G401.6 (cell line): ENCODE measurements around the gene ERC2.

Source experiments
- FAIRE-seq: peaks from 2 replicates; lab custom pipeline; 2012; peaks lifted over from hg19 to GRCh38; lab: Jason Lieb, UNC

The ERC2 gene

DNA sequence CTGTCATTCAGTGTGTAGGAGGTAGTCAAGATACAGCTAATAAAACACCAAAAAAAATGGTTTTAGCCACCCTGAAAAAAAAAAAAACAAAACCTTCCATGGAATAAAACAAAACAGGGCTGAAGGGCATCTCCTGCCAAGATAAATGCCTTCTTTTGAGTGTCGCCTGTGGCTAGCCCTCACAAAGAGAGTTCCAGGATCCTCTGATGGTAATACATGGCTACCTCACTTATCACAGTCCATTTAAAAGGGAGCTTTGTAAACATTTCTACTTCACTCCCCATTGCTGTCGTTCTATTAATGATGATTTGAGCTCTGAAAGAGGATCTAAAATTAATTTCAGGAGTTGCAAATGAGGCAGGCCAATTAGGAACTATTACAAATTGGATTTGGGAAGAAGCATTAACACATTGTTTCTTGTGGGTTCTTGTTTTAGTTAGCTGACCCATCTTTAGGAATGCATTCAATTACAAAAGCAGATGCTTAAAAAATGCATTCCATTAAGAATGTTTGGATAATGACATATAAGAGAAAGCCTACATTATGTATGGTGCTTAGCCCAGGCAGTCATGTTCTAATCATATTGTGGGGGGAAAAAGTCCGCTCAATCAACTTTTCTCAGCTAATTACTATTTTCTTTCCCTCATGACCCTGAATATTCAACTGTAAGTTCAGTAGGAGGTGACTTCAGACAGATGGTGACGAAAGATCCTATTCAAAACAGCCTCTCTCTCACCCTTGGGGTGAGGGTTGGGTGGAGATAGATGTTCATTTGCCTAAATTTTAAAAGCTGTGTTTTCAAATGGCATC, 726.0 kb downstream of the ERC2 start:
- no peak for FAIRE-seq

DNA sequence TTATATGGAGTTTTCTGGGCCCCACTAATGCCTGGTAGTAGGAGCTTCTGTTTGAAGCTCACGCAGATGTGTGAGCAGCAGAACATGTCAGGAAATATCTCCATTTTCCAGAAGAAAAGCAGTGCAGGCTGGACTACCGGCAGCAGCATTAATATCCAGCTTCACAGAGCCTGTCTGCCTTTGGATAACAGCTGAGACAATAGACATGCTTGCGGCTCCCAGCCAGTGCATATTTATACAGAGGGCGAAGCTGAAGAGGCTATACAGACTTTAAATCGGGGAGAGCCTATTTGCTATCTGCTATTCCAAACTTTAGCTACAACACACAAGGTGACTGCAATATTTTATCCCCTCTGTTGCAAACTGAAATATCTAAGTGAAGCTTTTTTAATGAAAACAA, 731.1 kb downstream of the ERC2 start:
- FAIRE-seq = no peak

DNA sequence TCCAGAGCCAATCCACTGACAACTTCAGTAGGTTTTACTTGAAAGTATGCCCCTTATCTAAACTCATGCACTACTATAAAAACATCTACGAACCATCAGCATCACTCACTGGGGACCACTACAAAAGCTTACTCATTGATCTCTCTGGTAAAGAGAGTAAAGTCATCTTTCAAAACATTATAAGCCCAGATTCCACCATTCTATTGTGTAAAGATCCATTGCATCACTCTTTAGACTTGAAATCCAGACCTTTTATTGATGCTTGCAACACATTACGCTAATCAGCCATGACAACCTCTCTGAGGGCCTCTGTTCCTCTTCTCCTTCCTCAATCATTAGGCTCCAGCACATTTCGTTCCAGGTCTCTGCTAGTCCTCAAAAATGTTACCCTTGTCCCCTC, 732.3 kb downstream of the ERC2 start:
- no peak for FAIRE-seq

DNA sequence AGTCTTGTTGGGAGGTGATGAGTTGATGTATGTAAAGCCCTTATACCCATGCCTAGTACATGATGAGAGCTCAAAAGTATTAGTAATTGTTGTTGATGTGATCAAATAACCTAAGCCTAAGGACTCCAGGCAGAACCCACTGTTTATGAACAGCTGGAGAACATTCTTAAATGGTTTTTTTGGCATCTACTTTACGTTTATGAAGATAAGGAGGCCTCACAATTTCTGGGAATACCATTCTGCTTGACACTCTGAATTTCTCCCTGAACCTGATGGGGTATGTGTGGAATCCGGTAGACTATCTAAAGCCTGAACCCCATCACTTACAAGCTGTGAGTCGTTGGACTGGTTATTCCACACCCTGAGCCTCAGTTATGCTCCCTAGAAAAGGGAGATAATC, 736.5 kb downstream of the ERC2 start:
- FAIRE-seq = no peak

DNA sequence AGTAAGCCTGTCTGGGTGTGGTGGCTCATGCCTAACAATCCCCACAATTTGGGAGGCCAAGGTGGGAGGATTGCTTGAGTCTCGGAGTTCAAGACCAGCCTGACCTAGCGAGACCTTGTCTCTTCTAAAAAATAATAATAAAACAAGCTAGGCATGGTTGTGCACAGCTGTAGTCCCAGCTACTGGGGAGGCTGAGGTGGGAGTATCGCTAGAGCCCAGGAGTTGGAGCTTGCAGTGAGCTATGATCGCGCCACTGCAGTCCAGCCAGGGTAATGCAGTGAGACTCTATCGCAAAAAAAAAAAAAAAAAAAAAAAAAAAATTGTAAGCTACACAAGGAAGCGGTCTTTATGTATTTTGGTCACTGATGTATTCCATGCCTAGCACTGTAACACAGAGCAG, 738.7 kb downstream of the ERC2 start:
- no peak for FAIRE-seq

DNA sequence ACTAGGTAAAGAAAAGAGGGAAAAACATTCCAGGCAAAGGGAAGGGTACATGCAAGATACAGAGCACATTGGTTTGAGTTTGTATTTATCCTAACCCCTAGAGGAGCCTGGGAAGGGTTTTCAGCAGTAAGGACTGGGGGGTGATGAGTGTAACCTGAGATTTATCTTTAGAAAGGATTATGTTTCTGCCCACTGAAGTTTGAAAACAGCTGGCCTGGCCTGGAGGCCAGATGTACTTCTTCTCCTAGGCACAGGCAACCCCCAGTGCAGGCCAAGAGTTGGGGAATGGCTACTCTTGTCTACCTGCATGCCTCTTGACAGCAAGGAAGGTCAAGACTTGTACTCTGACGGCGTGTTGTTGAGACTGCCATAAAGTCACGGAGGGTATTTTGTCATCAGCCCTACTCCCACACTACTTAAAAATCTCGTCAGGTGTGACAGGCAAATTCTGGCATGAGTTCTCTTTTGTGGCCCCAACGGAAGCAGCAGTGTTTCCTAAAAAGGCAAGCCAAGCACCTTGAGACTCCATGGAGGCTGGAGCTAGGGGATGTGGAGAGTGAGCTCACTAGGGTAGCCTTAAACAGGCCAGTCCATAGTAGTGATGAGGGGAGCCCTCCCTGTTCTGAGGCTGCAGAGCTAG, 739.7 kb downstream of the ERC2 start:
- no peak for FAIRE-seq

DNA sequence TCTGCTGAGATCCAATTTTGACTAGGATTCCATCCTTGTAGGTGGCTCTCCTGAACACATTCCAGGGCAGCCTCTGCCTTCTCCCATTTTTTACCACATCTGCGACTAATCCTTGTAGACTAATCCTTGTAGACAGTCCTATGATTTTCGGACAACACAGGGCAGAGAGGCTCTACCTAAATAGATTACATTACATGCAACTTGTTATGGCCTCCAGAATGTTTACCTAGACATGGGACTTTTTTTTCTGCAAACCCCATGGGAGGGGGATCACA, 741.8 kb downstream of the ERC2 start:
- FAIRE-seq = peak; percentile 33

DNA sequence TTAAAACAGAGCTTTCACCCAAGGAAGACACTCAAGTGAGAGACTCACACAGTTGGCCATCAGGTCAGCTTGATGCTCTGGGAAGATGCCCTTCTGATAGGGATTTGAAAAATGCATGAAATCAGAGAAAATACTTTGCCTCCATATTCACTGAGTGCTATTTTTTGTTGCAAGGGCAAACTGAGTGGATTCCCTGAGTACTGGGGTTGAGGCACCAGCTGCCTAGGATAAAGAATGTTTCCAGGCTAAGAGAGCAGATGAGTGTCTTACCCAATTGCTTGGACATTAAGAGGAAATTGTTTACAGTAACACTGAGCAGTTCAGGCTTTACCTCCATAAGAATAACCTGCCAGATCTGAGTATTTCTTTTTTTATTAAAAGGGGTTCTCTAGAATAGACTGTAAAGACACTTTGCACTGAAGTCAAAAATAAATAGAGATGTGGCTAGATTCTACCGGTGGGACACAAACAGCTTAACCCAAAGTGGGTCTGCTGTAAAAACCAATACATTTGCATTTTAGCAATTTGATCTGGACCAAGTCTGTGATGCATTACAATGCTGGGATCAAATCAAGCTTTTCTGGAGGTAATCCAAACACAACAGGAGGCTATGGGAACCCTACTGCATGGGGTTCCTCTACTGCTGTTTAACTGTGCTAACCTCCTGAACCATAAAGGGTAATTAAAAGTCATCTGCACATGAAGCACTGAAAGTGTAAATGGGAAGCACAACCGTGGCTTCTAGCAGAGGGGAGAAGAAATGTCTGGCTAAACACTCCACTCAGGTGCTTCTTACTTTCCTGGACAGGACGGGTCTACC, 742.4 kb downstream of the ERC2 start:
- no peak for FAIRE-seq

DNA sequence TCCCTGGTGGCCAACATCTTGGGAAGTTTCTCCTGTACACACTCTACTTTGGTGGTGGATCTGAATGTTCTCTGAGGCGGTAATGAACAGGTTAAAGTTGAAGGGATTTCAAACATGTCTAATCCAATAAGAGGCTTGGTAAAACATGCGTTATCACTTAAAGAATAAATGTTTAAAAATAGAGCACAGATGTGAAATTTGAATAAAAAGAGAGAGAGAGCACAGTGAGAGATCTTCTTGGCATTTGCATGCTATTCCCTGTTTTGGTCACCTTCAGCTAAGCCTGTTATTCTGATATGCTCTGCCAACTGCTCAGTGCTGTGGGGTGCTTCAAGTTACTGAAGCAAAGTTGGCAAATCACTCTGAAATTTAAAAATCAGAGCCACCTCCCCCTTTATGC, 743.4 kb downstream of the ERC2 start:
- FAIRE-seq = no peak

DNA sequence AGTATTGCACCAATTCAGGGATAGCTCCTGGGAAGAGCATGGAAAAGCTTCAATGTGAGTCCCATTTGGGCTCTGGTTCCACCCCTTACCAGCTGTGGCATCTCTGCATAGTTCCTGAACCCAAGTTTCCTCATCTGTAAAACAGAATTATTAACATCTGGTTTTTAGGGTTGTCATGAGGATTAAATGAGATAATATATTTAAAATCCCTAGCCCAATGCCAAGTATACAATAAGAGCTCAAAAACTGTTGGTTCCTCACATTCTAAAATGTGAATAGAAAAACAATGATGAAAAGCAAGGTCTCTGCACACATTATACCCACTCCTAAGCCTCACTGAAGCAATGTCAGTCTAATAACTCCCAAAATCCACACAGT, 743.9 kb downstream of the ERC2 start:
- FAIRE-seq = no peak

DNA sequence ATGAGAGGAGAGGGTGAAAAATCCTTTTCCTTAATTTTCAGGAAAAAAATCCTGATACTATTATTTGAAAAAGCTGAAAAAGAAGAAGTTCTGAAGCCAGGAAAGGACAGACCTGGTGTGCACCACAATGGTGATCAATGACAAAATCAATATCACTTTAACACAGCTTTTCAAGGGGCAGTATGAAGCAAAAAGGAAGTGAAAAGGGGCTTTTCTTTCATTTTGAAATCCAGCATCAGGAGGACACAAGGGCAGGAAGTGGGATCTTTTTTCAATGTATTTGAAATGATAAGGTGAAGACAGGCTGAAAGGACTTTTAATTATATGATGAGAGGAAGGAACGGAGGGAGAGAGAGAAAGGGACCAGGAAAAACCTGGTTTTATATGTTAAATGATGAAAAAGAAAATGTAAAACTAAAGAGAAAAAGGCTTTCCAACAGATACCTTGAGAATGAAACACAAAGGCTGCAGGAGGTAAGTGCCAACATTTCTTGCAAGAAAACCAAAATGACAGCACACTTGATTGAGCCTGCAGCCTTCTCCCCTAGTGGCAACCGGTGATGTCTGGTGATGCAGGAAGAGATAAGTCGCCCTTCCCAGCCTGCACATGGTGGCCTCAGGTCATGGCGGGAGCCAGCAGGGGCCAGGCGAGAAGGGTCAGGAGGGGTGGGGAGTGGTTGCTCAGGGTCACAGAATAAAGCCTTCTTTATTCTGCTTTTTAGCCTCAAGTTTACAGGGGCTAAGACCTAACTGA, 744.4 kb downstream of the ERC2 start:
- no peak for FAIRE-seq

DNA sequence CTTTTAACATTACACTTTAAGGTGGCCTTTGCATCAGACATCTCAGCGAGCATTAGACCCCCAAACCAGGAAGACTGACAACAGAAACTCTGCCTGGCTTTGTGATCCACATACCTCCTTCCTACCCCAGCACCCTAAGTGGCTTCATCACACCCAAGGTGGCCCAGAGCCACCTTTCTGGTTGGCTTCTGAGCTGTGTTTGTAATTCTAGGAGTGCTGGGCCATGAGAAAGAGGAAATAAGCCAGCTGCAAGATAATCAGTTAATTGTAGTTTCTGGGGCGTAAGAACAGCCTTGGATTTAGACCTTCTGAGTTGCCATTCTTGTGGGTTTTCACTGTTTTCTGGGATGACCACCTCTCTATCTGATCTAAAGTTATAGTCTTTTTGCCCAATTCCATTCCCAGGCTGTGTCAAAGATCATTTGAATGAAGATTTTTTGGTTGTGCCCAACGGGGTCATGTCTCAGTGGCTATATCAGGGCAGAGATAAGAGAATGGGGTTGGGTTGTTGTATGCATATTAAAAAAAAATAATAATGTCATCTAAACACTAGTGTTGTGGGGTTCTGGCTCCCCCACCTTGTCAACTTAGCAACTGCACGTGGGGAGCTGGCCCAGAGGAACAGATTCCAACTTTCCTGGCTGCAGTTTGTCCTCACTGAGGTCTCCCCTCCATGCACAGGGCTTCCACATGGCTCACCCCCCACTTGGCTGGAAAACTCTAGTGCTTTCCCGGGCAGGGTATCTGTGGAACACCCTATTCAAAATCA, 746.4 kb downstream of the ERC2 start:
- peak; percentile 37 for FAIRE-seq

DNA sequence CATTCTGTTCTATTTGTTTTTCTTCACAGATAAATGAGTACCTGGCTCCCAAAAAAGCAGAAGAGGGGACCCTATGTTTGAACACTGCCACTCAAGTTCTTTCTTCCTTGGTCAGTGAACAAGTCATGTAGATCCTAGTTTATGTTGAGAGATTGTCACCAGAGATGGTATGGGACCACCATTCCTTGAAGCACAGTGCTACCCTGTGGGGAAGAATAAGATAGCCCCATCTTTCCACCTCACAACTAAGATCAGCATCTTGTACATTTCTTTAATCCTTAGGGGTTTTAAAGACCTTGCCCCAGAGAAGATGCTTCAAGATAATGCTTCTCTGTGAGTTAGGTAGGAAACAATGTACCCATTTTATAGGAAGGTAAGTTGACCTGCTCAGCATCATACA, 747.7 kb downstream of the ERC2 start:
- FAIRE-seq = no peak

DNA sequence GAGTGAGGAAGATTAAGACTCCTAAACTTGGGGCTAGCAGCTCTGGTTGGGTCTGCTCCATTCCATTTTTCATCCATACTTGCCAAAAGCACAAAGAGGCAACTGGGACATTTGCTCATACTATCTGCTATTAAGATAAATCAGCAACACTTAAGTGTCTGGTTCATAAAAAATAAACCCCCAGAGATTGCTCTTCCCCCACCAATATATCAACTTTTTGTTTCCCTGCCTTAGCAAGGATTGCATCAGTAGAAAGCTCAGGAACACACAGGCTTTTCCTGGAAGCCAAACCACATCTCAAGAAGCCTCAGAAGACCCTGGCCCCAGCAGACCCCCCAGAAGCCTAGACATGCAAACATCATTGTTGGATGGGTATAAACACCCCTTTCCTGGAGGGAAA, 748.8 kb downstream of the ERC2 start:
- no peak for FAIRE-seq

DNA sequence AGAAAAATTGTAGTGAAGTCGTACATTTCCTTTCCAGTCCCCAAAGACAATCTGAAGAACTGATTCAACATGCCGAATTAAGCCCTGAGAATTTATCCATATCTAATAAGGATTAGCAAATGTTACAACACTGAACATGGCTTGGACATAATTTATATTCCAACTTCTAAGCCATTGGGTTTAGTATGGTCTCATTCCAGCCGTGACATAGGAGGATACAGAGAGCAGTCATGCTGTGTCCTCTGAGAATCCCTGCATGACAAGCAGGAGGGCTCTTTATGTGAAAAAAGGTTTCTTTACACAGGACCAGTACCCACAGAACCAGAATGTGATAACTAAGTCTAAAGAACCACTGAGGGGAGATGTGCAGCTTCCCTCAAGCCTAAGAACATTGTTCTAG, 749.3 kb downstream of the ERC2 start:
- no peak for FAIRE-seq

DNA sequence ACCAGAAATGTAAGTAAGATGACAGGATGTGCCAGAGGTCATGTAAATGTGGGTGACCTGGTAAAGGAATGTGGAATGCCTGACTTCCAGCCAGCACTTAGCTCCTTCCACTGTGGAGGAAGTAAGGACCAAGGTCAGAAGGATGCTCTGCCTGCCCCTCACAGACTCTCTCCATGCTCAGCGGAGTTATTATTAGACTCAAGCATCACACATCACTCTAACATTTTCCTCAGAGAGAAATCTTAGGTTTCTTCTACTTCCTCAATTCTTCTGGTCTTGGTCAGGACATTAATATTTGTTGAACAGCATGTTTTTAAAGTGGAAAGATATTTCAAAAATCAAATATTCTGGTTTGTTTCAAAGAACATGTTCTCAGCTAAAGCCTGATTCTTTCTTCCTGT, 749.7 kb downstream of the ERC2 start:
- FAIRE-seq = peak; percentile 19

DNA sequence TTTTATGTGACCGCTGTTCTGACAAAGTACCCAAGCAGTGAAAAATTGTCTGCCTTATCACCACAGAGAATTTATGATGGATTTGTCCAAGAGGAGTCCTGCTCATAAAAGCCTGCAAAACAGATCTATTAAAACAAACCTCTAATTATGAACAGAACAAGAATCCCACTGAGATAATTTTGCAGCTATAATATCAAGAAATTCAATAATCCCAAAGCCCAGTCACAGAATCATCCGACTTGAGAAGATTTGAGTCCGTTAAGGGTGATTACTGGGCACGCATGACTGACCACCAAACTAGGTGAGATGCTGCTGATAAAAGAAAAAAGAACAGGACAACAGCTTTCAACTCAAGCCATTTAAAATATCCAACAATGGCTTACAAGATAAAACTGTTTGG, 750.2 kb downstream of the ERC2 start:
- FAIRE-seq = no peak

DNA sequence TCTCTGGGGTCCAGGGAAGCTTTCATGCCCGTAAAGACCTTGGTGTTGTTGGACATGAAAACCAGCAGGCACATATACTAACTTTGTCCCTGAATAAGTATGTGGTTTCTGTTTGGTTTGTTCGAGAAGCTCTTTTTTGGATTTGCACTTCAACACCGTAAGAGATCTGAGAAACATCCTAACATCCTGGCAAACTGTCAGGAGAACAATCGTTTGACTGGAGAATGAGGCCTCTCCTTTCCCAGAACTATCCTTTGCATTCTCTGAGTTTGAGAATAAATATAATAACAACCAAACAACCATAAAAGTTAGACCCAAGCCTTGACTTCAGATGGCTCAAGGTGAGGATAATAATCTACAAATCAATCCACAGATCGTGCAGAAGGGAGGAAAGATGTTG, 750.8 kb downstream of the ERC2 start:
- no peak for FAIRE-seq

DNA sequence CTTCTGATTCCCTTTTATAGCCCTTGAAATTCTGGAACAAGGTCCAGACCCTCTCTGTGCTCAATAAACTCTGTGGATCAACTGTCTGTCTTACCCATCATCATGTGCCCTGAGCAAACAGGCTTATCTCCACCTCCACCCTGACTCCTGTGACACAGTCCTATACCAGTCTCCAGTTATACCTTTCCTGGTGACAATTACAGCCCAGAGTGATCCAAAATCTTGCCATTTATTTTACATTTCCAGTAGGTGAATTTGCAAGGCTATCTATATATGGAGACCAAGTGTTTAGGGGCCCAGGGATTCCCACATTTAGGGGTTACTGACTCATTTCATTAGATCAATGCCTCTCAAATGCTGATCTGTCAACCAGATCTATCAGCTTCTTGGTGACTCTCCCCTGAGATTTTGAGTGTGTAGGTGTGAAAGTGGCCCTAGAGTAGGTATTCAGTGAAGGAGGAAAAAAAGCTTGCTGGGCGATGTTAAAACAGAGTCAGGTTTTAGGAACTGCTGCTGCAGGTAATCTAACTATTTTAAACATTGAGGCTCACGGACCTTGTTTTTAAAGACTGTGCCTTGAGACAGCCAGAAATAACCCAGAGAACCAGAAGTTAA, 751.5 kb downstream of the ERC2 start:
- FAIRE-seq = no peak

DNA sequence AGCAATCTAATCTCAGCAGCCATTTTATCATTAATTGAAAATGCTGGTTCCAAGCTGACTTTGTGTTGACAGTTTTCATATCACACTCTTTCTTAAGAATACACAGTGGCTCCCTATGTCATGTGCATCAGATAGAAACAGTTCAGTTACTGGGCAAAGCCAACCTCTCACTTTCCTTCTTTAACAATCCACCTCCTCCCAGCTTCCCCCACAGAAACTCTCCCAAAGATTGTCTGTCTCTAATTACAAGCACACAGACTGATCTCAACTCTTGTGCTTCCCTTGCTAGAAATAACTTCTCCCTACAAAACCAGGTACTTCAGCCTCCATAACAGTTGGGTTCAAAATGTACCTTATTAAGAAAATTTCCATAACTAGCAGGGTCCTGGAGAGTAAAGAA, 752.2 kb downstream of the ERC2 start:
- FAIRE-seq = no peak

DNA sequence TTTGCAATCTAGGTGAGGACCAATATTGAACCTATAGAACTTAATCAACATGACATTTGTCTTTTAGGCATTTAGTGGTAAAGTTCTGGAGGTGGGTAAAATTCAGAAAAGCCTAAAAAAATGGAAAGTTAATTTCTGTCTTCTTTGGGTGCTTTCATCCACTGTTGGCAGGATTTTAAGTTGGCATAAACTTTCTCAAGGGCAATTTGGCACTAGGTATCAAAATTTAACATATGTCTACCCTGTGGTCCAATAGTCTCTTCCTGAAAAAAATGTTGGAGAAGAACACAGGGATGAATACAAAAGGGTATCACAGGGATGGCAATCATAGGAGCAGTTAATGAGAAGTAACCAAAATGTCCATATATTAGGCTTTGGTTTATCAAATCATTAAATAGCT, 754.2 kb downstream of the ERC2 start:
- no peak for FAIRE-seq

DNA sequence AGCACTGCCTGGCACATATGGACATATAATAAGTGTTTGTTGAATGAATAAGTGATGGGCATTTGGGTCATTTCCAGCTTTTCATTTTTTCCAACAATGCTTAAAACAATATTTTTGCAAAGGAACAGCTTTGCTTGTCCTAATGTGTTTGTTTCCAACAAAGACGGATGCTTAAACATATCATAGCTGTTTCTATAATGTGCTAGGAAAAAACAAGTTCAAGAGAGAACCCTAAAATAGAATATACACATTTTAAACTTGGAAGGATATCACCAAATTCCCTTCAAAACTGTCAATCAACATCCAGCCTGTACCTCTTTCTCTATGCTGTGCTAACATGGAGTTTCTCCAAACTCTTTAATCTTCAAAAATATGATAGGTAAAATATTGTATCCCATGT, 756.6 kb downstream of the ERC2 start:
- FAIRE-seq = no peak
